Activated naive CD4-positive, alpha-beta T cell (primary cell): ENCODE results near the gene GTF3C6.
"Not testable (repeated sequence)": the region's sequence is repeated elsewhere in the genome, so short reads cannot be mapped to it uniquely, and the experiment has no call there.

Experiments
- DNase-seq, 4 experiments: peaks; one replicate each; lab custom pipeline; 2025; lab: John Stamatoyannopoulos, UW

Gene GTF3C6

GRCh38 chr6:110979565-110980101, 21.1 kb downstream of the GTF3C6 start:
- DNase-seq, result no peak

- no peak for DNase-seq
Measured at GRCh38 chr6:110980227-110980626, 21.7 kb downstream of the GTF3C6 start.

GRCh38 chr6:110980648-110981047, 22.1 kb downstream of the GTF3C6 start:
- DNase-seq, result no peak

GRCh38 chr6:110981202-110981600, 22.7 kb downstream of the GTF3C6 start:
- DNase-seq, result no peak

- no peak for DNase-seq
Measured at GRCh38 chr6:110990840-110991576, 32.5 kb downstream of the GTF3C6 start.

GRCh38 chr6:110996691-110997090, 38.2 kb downstream of the GTF3C6 start:
- no peak for DNase-seq

- no peak for DNase-seq
Measured at GRCh38 chr6:110999634-111000270, 41.2 kb downstream of the GTF3C6 start.

- no peak for DNase-seq
Measured at GRCh38 chr6:111002350-111002749, 43.8 kb downstream of the GTF3C6 start.

GRCh38 chr6:111011360-111012142, 53.0 kb downstream of the GTF3C6 start:
- no peak for DNase-seq

GRCh38 chr6:111012143-111012452, 53.6 kb downstream of the GTF3C6 start:
- no peak for DNase-seq

- not testable (repeated sequence) for DNase-seq
Measured at GRCh38 chr6:111012520-111012919, 54.0 kb downstream of the GTF3C6 start.

GRCh38 chr6:111013144-111013915, 54.8 kb downstream of the GTF3C6 start:
- no peak for DNase-seq

GRCh38 chr6:111015389-111016124, 57.1 kb downstream of the GTF3C6 start:
- DNase-seq, result no peak

GRCh38 chr6:111017241-111017640, 58.7 kb downstream of the GTF3C6 start:
- not testable (repeated sequence) for DNase-seq
